BJ (cell line): ENCODE results near the gene CNN3. TPM values are rescaled to one million over a fixed set of nuclear protein-coding genes. Genes with fewer than 3 reads are reported as not detected.

Experiments used
- CTCF ChIA-PET: fragments of 350-600 bp; formaldehyde crosslinking; extraction: SDS; loops from one replicate; lab custom pipeline; 2021; ENCODE audit warnings: antibody characterized with exemption, inconsistent platforms; lab: Yijun Ruan, JAX
- POLR2A ChIA-PET: fragments of 300-600 bp; sonication (Branson Sonifier 250); formaldehyde crosslinking; extraction: SDS; loops from one replicate; lab custom pipeline; 2021; ENCODE audit warnings: antibody characterized with exemption; lab: Charles Lee
- DNase-seq: peaks from one replicate; pipeline ENCODE4 v3.0.0-alpha.2; 2011; ENCODE audit warnings: low read depth
- H3K27me3 ChIP-seq: 2 replicates; pipeline ENCODE4 v1.6.0; 2011; ENCODE audit warnings: low read length; ENCODE audit not compliant: control insufficient read depth, insufficient read depth
- H3K36me3 ChIP-seq: 2 replicates; pipeline ENCODE4 v1.5.1; 2011; ENCODE audit warnings: low read length; ENCODE audit not compliant: control insufficient read depth, insufficient read depth
- H3K4me3 ChIP-seq: 2 replicates; pipeline ENCODE4 v1.5.1; 2011; ENCODE audit warnings: low read depth, mild to moderate bottlenecking, control low read depth, low read length
- polyA minus RNA-seq: library from RNA; depleted of rRNA, polyadenylated mRNA; stranded (reverse); fragments of >200 nt; gene quantifications from 2 replicates; pipeline ENCODE4 v1.2.3, GENCODE V29; 2011; rRNA and poly(A)+ RNA removed
- polyA plus RNA-seq: library from polyadenylated mRNA; depleted of rRNA; stranded (reverse); fragments of >200 nt; gene quantifications from 2 replicates; pipeline ENCODE4 v1.2.3, GENCODE V29; 2011; rRNA removed
- TF ChIP-seq, protein P1 (sequence below): IDR thresholded peaks from 2 replicates; pipeline ENCODE4 v1.5.1; 2011; ENCODE audit warnings: low read depth, mild to moderate bottlenecking, control low read depth, inconsistent platforms, low read length, moderate library complexity; ENCODE audit not compliant: insufficient read depth

CNN3 gene
- polyA plus RNA-seq (169 and 217 TPM in 2 replicates), polyA minus RNA-seq (83.0 and 105 TPM in 2 replicates)

GRCh38 chr1:94926915-94927404, at the start of gene CNN3:
CNN3 (minus strand) TSS chr1:94927110; CDS start chr1:94926894, 216 bp downstream.
- H3K36me3 ChIP-seq, result no peaks in the 10 kb centered on the region
- peak; percentile 47 for DNase-seq
- CTCF ChIA-PET, result interaction anchor here (1.0 to 2.5 kb wide), 7 partner anchors 20 to 116 kb away, joined by 3 to 13 read pairs (median 4); no protein-coding TSS in a partner anchor
- POLR2A ChIA-PET, result interaction anchor here (0.6 to 0.9 kb wide), 2 partner anchors 27 to 71 kb away, joined by 3 read pairs; no protein-coding TSS in a partner anchor
- H3K4me3 ChIP-seq, result peak within 1 kb of the TSS; percentile 95
- no peaks in the 10 kb centered on the region for H3K27me3 ChIP-seq
- TF ChIP-seq, protein P1, sequence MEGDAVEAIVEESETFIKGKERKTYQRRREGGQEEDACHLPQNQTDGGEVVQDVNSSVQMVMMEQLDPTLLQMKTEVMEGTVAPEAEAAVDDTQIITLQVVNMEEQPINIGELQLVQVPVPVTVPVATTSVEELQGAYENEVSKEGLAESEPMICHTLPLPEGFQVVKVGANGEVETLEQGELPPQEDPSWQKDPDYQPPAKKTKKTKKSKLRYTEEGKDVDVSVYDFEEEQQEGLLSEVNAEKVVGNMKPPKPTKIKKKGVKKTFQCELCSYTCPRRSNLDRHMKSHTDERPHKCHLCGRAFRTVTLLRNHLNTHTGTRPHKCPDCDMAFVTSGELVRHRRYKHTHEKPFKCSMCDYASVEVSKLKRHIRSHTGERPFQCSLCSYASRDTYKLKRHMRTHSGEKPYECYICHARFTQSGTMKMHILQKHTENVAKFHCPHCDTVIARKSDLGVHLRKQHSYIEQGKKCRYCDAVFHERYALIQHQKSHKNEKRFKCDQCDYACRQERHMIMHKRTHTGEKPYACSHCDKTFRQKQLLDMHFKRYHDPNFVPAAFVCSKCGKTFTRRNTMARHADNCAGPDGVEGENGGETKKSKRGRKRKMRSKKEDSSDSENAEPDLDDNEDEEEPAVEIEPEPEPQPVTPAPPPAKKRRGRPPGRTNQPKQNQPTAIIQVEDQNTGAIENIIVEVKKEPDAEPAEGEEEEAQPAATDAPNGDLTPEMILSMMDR, result no peak

- H3K27me3 ChIP-seq, result no peaks in the 10 kb centered on the region
- TF ChIP-seq, protein P1, result no peak
- H3K4me3 ChIP-seq, result no peak overlapping the region
- POLR2A ChIA-PET, result no interaction called here
- H3K36me3 ChIP-seq, result no peaks in the 10 kb centered on the region
- CTCF ChIA-PET, result interaction anchor here (2.2 kb wide), 2 partner anchors 41 to 120 kb away, joined by 4 to 7 read pairs; no protein-coding TSS in a partner anchor
- DNase-seq, result no peak
Observed at GRCh38 chr1:94974824-94975223, 47.9 kb upstream of the CNN3 start.

DNA sequence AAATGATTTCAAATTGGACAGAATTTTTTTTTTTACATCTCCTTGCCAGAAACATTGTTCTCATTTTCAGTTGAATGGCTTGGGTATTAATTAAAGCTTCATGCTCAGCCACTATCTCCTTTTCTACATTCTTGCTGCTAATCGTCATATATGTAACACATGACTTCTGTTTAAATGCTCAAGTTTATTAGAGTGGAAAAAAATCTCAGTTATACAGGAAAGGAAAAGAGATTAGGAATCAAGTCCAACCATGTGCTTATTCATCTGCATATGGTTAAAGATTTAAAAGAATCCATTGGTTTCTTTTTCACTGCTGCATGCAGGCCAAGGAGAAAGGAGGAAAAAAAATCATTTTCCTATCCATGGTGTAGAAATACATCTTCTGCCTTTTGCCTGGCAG, 47.3 kb upstream of the CNN3 start:
- DNase-seq, result peak; percentile 65
- ChIA-PET POLR2A (no interaction called here), CTCF (interaction anchor here (0.6 to 2.2 kb wide), 3 partner anchors 41 to 109 kb away, joined by 3 to 4 read pairs (median 4); no protein-coding TSS in a partner anchor)

GRCh38 chr1:94973309-94973922, 46.5 kb upstream of the CNN3 start:
- H3K27me3 ChIP-seq, result no peaks in the 10 kb centered on the region
- CTCF ChIA-PET, result interaction anchor here (0.8 to 2.2 kb wide), 2 partner anchors 40 to 108 kb away, joined by 3 to 4 read pairs; no protein-coding TSS in a partner anchor
- POLR2A ChIA-PET, result no interaction called here
- H3K36me3 ChIP-seq, result no peaks in the 10 kb centered on the region
- DNase-seq, result no peak
- no peak overlapping the region for H3K4me3 ChIP-seq
- TF ChIP-seq, protein P1, result no peak

More for the DNA sequence above, 47.3 kb upstream of the CNN3 start:
- no peak overlapping the region for H3K4me3 ChIP-seq
- H3K27me3 ChIP-seq, result no peaks in the 10 kb centered on the region
- TF ChIP-seq, protein P1, result no peak
- H3K36me3 ChIP-seq, result no peaks in the 10 kb centered on the region

GRCh38 chr1:94971491-94971924, 44.6 kb upstream of the CNN3 start:
- ChIA-PET CTCF (interaction anchor here (1.0 to 1.2 kb wide), 2 partner anchors 10 to 117 kb away, joined by 4 to 5 read pairs; no protein-coding TSS in a partner anchor), POLR2A (no interaction called here)
- H3K4me3 ChIP-seq, result no peak overlapping the region
- no peaks in the 10 kb centered on the region for H3K36me3 ChIP-seq
- H3K27me3 ChIP-seq, result no peaks in the 10 kb centered on the region
- TF ChIP-seq, protein P1, result no peak
- no peak for DNase-seq
